ENCODE measurements around the gene CCSER1. TPM values are rescaled to one million over a fixed set of nuclear protein-coding genes. Genes with fewer than 3 reads are reported as not detected.

The CCSER1 gene
- total RNA-seq, 1 donor from 2014 or later: 8.4 TPM

DNA sequence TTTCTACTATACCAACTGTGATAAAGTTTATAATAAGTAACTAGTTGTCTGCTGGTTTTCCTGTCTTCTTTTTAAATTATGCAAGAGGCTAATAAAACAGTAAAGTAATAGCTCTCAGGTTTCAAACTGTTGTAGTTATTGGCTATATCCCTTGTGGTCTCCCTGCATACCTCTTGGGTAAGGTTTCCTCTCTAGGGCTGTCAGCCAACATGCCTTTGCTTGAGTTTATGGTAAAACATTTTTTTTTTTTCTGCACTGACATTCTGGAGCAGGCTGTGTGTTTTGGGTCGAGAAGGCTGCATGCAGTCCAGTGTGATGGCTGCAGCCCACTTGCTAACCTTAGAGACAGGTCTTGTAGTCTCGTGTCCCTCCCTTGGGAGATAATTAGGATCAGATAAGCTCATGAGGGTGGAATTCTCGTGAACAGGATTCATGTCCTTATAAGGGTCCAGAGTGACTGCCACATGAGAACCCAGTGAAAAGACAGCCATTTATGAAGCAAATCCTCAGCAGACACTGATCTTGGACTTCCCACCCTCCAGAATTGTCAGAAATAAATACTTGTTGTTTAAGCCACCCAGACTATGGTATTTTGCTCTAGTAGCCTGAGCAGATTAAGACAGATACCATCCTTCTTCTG, 831.2 kb downstream of the CCSER1 start:
- no peak for ATAC-seq

DNA sequence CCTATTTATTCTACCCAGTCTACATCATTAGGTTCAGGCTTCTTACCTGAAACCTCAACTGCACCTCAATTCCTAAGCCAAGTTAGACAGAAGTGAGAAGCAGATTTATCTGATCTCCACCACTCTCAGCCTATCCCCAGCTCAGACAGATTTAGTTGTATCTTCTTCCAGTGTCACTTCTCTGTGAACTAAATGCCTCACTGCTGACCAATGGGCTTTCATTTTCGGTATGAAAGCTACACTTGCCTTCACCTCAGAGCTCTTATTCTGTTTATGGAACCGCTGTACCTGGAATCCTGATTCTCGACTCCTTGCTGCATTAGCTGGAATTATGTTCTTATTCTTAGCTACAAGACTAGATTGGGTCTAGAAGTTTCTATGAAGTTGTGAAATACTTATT, 833.2 kb downstream of the CCSER1 start:
- Histone ChIP-seq H3K9me3 (no peaks in the 10 kb centered on the region), H3K36me3 (no peaks in the 10 kb centered on the region), H3K27me3 (ENCODE audit: low read depth) (no peaks in the 10 kb centered on the region), H3K27ac (no peak overlapping the region), H3K4me1 (no peaks in the 10 kb centered on the region), H3K4me3 (no peak overlapping the region)
- no peak for DNase-seq
- ATAC-seq: no peak
- TF ChIP-seq, protein P1, sequence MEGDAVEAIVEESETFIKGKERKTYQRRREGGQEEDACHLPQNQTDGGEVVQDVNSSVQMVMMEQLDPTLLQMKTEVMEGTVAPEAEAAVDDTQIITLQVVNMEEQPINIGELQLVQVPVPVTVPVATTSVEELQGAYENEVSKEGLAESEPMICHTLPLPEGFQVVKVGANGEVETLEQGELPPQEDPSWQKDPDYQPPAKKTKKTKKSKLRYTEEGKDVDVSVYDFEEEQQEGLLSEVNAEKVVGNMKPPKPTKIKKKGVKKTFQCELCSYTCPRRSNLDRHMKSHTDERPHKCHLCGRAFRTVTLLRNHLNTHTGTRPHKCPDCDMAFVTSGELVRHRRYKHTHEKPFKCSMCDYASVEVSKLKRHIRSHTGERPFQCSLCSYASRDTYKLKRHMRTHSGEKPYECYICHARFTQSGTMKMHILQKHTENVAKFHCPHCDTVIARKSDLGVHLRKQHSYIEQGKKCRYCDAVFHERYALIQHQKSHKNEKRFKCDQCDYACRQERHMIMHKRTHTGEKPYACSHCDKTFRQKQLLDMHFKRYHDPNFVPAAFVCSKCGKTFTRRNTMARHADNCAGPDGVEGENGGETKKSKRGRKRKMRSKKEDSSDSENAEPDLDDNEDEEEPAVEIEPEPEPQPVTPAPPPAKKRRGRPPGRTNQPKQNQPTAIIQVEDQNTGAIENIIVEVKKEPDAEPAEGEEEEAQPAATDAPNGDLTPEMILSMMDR (IDR thresholded peaks at IDR 0.05): no peak
- intact Hi-C loops (cut with DNase I): no loop called here

More for the DNA sequence above, 831.2 kb downstream of the CCSER1 start:
- no peaks in the 10 kb centered on the region for H3K4me1 ChIP-seq
- no peak for DNase-seq
- H3K4me3 ChIP-seq: no peak overlapping the region
- no peaks in the 10 kb centered on the region for H3K27me3 ChIP-seq (ENCODE audit: low read depth)
- intact Hi-C loops (cut with DNase I): no loop called here
- TF ChIP-seq, protein P1 (IDR thresholded peaks at IDR 0.05): no peak
- no peaks in the 10 kb centered on the region for H3K36me3 ChIP-seq
- H3K9me3 ChIP-seq: no peaks in the 10 kb centered on the region
- no peak overlapping the region for H3K27ac ChIP-seq

DNA sequence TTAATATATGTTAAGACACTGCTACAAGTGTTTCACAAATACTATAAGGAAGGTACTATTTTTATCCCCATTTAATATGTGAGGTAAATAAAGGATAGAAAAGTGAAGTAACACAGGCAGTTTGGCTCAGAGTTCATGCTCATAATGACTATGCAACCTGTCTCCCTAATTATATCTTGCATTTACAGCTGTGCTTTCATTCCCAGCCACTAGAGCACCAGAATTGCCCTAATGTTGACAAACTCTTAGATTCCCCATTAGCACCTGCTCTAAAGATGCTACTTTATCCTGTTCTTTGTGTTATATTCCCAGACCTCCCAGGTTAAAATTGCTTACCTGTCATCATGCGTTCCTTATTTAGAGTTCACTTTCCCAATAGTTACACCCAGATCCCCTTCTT, 833.6 kb downstream of the CCSER1 start:
- no peaks in the 10 kb centered on the region for H3K9me3 ChIP-seq
- TF ChIP-seq, protein P1 (IDR thresholded peaks at IDR 0.05): no peak
- no peak overlapping the region for H3K27ac ChIP-seq
- no peaks in the 10 kb centered on the region for H3K27me3 ChIP-seq (ENCODE audit: low read depth)
- H3K4me1 ChIP-seq: no peaks in the 10 kb centered on the region
- DNase-seq (no peak), ATAC-seq (no peak)
- H3K36me3 ChIP-seq: no peaks in the 10 kb centered on the region
- intact Hi-C loops (cut with DNase I): no loop called here
- no peak overlapping the region for H3K4me3 ChIP-seq

DNA sequence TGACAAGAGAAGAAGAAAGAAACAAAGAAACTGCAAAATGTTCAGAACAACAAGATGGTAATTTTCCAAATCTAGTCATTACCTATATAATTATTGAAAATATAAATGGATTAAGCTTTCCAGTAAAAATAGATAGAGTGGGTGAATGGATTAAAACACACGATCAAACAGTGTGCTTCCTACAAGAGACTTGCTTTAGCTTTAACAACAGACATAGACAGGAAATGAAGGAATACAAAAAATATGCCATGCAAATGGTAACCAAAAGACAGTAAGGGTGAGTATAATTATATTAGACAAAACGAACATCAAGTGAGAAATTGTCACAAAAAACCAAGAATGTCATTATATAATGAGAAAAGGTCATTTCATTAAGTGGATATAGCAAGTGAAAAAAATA, 842.8 kb downstream of the CCSER1 start:
- no peaks in the 10 kb centered on the region for H3K9me3 ChIP-seq
- no peak overlapping the region for H3K27ac ChIP-seq
- TF ChIP-seq, protein P1 (IDR thresholded peaks at IDR 0.05): no peak
- no peaks in the 10 kb centered on the region for H3K4me1 ChIP-seq
- no peaks in the 10 kb centered on the region for H3K27me3 ChIP-seq (ENCODE audit: low read depth)
- no peak overlapping the region for H3K4me3 ChIP-seq
- intact Hi-C loops (cut with DNase I): no loop called here
- no peak for ATAC-seq
- DNase-seq: no peak
- no peaks in the 10 kb centered on the region for H3K36me3 ChIP-seq

DNA sequence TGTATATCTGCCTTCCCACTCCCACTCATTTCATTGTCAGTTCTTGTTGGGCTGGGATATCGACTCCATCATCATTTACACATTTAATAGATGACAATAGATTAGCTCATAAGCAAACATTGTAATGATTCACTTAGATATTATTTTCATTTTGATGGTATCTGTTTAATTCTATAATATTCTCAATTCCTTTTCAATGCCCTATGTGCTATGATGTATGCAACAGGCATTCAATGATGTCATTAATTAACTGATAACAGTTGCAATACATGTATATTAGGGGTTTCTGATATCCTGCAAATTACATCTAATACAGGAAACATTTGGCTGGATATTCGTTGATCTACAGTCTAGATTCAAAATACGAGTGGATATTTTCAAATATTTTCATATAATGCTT, 850.5 kb downstream of the CCSER1 start:
- H3K36me3 ChIP-seq: no peaks in the 10 kb centered on the region
- H3K27ac ChIP-seq: no peak overlapping the region
- TF ChIP-seq, protein P1 (IDR thresholded peaks at IDR 0.05): no peak
- intact Hi-C loops (cut with DNase I): no loop called here
- H3K4me3 ChIP-seq: no peak overlapping the region
- H3K4me1 ChIP-seq: no peaks in the 10 kb centered on the region
- DNase-seq (no peak), ATAC-seq (no peak)
- no peaks in the 10 kb centered on the region for H3K27me3 ChIP-seq (ENCODE audit: low read depth)
- no peaks in the 10 kb centered on the region for H3K9me3 ChIP-seq
